ENCODE data around the gene RAB40C.

Gene RAB40C

GRCh38 chr16:589658-590187 lies at the start of gene RAB40C:
Gene RAB40C (plus strand): TSS chr16:590066. CDS start chr16:590292, 226 bp downstream.
- DNase-seq (ENCODE audit: low read depth), result peak; percentile 98

- no peak for DNase-seq (ENCODE audit: low read depth)
Observed at GRCh38 chr16:540645-541340, 49.1 kb upstream of the RAB40C start.

GRCh38 chr16:543301-544164 lies 46.3 kb upstream of the RAB40C start:
- no peak for DNase-seq (ENCODE audit: low read depth)

- no peak for DNase-seq (ENCODE audit: low read depth)
Observed at GRCh38 chr16:544517-544916, 45.3 kb upstream of the RAB40C start.

- DNase-seq (ENCODE audit: low read depth), result peak; percentile 32
Observed at GRCh38 chr16:546909-547770, 42.7 kb upstream of the RAB40C start.

- DNase-seq (ENCODE audit: low read depth), result no peak
Observed at GRCh38 chr16:548586-548985, 41.3 kb upstream of the RAB40C start.

GRCh38 chr16:549544-550263 lies 40.2 kb upstream of the RAB40C start:
- DNase-seq (ENCODE audit: low read depth), result no peak

- no peak for DNase-seq (ENCODE audit: low read depth)
Observed at GRCh38 chr16:551210-551609, 38.7 kb upstream of the RAB40C start.

GRCh38 chr16:552171-552570 lies 37.7 kb upstream of the RAB40C start:
- no peak for DNase-seq (ENCODE audit: low read depth)

- no peak for DNase-seq (ENCODE audit: low read depth)
Observed at GRCh38 chr16:553601-554296, 36.1 kb upstream of the RAB40C start.

GRCh38 chr16:554297-554621 lies 35.6 kb upstream of the RAB40C start:
- no peak for DNase-seq (ENCODE audit: low read depth)

GRCh38 chr16:554640-555365 lies 35.1 kb upstream of the RAB40C start:
- DNase-seq (ENCODE audit: low read depth), result no peak

GRCh38 chr16:555528-556473 lies 34.1 kb upstream of the RAB40C start:
- no peak for DNase-seq (ENCODE audit: low read depth)

- no peak for DNase-seq (ENCODE audit: low read depth)
Observed at GRCh38 chr16:556474-557173, 33.2 kb upstream of the RAB40C start.

- DNase-seq (ENCODE audit: low read depth), result no peak
Observed at GRCh38 chr16:557463-558297, 32.2 kb upstream of the RAB40C start.

GRCh38 chr16:558298-559020 lies 31.4 kb upstream of the RAB40C start:
- no peak for DNase-seq (ENCODE audit: low read depth)

GRCh38 chr16:559021-559380 lies 30.9 kb upstream of the RAB40C start:
- no peak for DNase-seq (ENCODE audit: low read depth)
